ENCODE data around the gene RASGRP1.

- TF ChIP-seq CTCF (IDR thresholded peaks at IDR 0.05): no peak
- TF ChIP-seq POLR2A (IDR thresholded peaks at IDR 0.05): no peak
Observed at GRCh38 chr15:38528294-38528693, 36.3 kb downstream of the RASGRP1 start.
